GM10847 (cell line): ENCODE measurements around the gene BACH2.

Experiments
- POLR2A ChIP-seq: IDR thresholded peaks from 2 replicates; pipeline ENCODE4 v1.6.1; 2011; ENCODE audit not compliant: insufficient read length; ENCODE audit errors: extremely low read depth

BACH2 gene

GRCh38 chr6:90264561-90264960 lies 32.1 kb downstream of the BACH2 start:
- TF ChIP-seq POLR2A = no peak

- TF ChIP-seq POLR2A = no peak
Observed at GRCh38 chr6:90263633-90264032, 33.0 kb downstream of the BACH2 start.

- no peak for TF ChIP-seq POLR2A
Observed at GRCh38 chr6:90261801-90262200, 34.8 kb downstream of the BACH2 start.

- TF ChIP-seq POLR2A = no peak
Observed at GRCh38 chr6:90257486-90257738, 39.2 kb downstream of the BACH2 start.

GRCh38 chr6:90256698-90257485 lies 39.8 kb downstream of the BACH2 start:
- no peak for TF ChIP-seq POLR2A

- no peak for TF ChIP-seq POLR2A
Observed at GRCh38 chr6:90253631-90254030, 43.0 kb downstream of the BACH2 start.

- no peak for TF ChIP-seq POLR2A
Observed at GRCh38 chr6:90251295-90251992, 45.2 kb downstream of the BACH2 start.

GRCh38 chr6:90250405-90250804 lies 46.2 kb downstream of the BACH2 start:
- no peak for TF ChIP-seq POLR2A

GRCh38 chr6:90249458-90249857 lies 47.2 kb downstream of the BACH2 start:
- no peak for TF ChIP-seq POLR2A

GRCh38 chr6:90249034-90249433 lies 47.6 kb downstream of the BACH2 start:
- TF ChIP-seq POLR2A = no peak

GRCh38 chr6:90247262-90247661 lies 49.4 kb downstream of the BACH2 start:
- TF ChIP-seq POLR2A = no peak

GRCh38 chr6:90241229-90241880 lies 55.3 kb downstream of the BACH2 start:
- TF ChIP-seq POLR2A = no peak

GRCh38 chr6:90238496-90239266 lies 58.0 kb downstream of the BACH2 start:
- no peak for TF ChIP-seq POLR2A

GRCh38 chr6:90237350-90237990 lies 59.2 kb downstream of the BACH2 start:
- no peak for TF ChIP-seq POLR2A

GRCh38 chr6:90233994-90234393 lies 62.6 kb downstream of the BACH2 start:
- no peak for TF ChIP-seq POLR2A
